Activated CD8-positive, alpha-beta memory T cell treated with anti-CD3 and anti-CD28 coated beads for 36 hours (primary cell): ENCODE measurements around the gene ZNF383. TPM values are rescaled to one million over a fixed set of nuclear protein-coding genes. Genes with fewer than 3 reads are reported as not detected.
"Not testable (repeated sequence)": the region's sequence is repeated elsewhere in the genome, so short reads cannot be mapped to it uniquely, and the experiment has no call there.

ENCODE experiments used
- CTCF ChIA-PET: fragments of 350-600 bp; sonication (Branson Sonifier 250); formaldehyde crosslinking; loops from one replicate; lab custom pipeline; 2021; ENCODE audit warnings: antibody characterized with exemption; lab: Charles Lee
- POLR2A ChIA-PET: fragments of 350-600 bp; sonication (Branson Sonifier 250); formaldehyde crosslinking; loops from one replicate; lab custom pipeline; 2021; ENCODE audit warnings: antibody characterized with exemption; lab: Charles Lee
- total RNA-seq, 2 experiments: library from RNA; stranded (reverse); gene quantifications; one replicate each; pipeline ENCODE4 v1.2.3, GENCODE V29; 2021

Gene ZNF383
- total RNA-seq, 2 experiments from 2014 or later: 6.8 to 7.4 TPM

DNA sequence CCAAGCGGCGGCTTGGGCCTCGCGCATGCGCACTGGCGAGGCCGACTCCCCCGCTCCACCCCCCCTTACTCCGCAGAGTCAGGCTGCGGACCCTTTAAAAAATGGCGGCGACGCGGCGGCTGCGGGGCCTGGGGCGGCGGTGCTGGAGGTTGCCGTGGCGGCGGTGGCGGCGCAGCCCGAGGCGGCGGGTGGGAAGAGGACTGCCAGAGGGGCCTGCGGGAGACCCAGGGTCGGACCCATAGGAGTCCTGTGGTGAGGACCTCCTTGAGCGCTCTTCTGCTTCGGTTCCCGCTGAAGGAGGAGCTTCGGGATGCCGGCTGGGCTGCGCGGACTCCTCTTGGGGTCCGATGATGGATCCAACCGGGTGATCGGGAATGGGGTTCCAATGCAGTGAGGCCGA is 71.2 kb downstream of the ZNF383 start:
- POLR2A ChIA-PET, CTCF ChIA-PET: not testable (repeated sequence)

DNA sequence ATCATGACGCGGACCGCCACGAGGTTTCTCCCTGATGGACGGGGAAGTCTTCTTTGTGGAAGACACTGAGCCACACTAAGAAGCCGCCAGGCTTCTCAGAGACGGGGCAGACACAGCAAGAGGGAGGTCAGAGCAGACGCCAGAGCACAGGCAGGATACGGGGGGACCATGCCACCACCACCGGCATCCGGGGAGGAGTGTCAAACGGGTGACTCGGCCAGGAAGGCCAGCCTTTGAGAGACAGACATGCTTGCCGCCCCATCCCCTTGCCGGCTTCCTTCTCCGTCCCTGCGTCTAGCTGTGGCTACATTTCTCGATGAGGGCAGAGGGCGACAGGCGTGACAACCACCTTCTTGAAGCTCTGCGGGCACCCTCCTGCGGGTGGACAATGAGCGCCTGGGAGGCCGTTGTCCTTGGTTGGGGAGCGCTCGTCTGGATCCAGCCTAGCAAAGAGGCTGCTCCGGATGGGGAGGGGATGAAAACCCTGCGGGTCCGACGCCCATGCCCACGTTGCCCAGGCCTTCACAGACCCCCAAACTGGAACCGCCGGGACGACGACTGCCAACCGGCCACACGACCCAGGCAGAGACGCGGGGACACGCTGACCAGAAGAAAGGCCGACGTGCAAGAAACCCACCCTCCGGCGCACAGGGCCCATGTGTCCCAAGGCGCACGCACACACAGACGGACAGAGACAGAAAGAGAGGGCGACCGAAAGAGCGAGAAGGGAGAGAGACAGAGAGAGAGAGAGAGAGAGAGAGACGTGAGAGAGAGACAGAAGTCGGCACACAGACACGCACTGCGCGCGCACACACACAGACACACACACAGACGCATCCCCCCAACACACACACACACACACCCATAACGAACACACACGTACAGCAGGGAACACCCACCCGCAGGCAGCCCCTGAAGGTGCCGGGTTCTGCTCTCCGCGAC is 75.3 kb downstream of the ZNF383 start:
- POLR2A ChIA-PET, CTCF ChIA-PET: not testable (repeated sequence)

DNA sequence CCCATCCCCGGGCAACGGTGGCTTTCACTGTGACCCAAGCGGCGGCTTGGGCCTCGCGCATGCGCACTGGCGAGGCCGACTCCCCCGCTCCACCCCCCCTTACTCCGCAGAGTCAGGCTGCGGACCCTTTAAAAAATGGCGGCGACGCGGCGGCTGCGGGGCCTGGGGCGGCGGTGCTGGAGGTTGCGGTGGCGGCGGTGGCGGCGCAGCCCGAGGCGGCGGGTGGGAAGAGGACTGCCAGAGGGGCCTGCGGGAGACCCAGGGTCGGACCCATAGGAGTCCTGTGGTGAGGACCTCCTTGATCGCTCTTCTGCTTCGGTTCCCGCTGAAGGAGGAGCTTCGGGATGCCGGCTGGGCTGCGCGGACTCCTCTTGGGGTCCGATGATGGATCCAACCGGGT is 76.2 kb downstream of the ZNF383 start:
- CTCF ChIA-PET, POLR2A ChIA-PET: not testable (repeated sequence)

Other genes with a start within 250 kb of the ZNF383 start
- 10 to 100 TPM; 13.3 to 16.5 TPM for gene ZNF420, start 139.8 kb upstream of the ZNF383 start, total RNA-seq
- 1 to 10 TPM; 8.9 to 9.5 TPM for gene ZNF585A, start 45.5 kb upstream of the ZNF383 start, total RNA-seq
- 1 to 10 TPM; 8.2 to 9.9 TPM for gene ZNF585B, start 7.7 kb upstream of the ZNF383 start, total RNA-seq
- 1 to 10 TPM; 4.6 to 5.2 TPM for gene ZNF527, start 152.9 kb downstream of the ZNF383 start, total RNA-seq
- gene ZNF569, start 249.2 kb downstream of the ZNF383 start, total RNA-seq: 1 to 10 TPM; 4.6 to 5.2 TPM